GM19023 (cell line): ENCODE data around the gene PRSS57.
"Not testable (repeated sequence)": the region's sequence is repeated elsewhere in the genome, so short reads cannot be mapped to it uniquely, and the experiment has no call there.

ENCODE experiments used
- ATAC-seq: cut with Tn5 transposase; IDR thresholded peaks from one replicate; pipeline ENCODE4 v1.9.1; 2021; ENCODE audit warnings: mild to moderate bottlenecking, moderate library complexity; ENCODE audit not compliant: unreplicated experiment

Gene PRSS57

DNA sequence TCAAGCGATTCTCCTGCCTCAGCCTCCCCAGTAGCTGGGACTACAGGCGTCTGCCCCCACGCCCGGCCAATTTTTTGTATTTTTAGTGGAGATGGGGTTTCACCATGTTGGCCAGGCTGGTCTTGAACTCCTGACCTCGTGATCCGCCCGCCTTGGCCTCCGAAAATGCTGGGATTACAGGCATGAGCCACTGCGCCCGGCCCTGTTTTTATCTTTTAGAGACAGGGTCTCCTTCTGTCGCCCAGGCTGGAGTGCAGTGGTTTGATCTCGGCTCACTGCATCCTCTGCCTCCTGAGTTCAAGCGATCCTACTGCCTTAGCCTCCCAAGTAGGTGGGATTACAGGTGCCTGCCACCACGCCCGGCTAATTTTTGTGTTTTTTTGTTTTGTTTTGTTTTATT lies 3.3 kb upstream of the PRSS57 start:
- ATAC-seq: not testable (repeated sequence)

DNA sequence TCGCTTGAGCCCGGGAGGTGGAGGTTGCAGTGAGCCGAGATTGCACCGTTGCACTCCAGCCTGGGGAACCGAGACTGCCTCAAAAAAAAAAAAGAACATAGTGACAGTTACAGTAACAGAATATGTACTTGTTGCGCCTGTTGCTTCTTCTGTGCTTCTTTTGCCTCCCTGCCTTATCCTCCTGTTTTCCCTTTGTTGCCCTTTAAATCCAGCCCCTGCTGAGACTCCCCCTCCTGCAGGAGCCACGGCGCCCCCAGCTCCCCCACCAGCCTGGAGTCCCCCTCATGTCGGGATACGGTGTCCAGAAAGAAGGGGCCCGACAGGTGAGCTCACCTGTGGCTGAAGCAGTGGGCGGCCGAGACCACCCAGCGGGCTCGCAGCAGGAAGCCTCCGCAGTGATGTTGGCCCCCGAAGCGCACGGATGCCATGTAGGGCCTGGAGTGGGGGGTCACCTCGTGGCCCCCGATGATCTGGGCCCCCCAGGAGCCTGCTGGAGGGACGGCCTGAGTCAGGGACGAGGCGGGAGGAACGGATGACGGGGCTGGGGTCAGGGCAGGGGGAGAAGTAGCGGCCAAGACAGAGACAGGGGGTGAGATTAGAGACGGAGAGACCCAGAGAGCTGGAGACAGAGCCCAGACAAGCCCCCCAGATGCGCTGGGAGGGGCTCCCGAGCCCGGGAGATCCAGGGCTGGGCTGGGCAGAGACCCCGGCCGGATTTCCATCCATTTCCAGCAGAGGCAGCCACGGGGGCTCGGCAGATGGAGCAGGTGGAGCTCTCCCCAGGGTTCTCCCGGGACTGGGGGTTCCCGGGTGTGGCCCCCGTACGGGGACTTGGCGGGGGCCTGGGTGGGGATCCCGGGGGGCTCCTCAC lies 536 bp downstream of the PRSS57 start:
- ATAC-seq: no peak

DNA sequence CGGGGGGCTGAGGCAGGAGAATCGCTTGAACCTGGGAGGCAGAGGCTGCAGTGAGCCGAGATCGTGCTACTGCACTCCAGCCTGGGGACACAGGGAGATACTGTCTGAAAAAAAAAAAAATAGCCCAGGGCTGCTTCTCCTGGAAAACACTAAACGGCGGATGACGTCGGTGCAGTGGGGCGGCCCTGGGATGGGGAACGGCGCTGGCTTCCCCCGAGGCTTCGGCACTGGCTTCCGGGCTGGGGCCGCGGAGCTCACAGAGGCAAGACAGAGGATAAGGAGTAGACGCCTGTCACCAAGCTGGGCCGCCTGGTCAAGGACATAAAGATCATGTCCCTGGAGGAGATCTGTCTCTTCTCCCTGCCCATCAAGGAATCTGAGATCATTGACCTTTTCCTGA lies 5.0 kb downstream of the PRSS57 start:
- ATAC-seq: no peak

DNA sequence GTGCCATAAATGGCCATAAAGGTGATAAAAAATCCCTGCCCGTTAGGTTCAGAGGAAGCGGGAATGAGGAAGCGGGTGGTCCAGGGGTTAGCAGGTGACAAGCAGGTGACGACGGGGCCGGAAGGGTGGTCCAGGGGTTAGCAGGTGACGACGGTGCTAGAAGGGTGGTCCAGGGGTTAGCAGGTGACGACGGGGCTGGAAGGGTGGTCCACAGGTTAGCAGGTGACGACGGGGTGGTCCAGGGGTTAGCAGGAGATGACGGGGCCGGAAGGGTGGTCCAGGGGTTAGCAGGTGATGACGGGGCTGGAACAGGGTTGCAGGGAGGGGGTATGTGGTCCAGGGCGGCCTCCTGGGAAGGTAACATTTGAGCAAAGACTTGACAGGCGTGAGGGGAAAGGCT lies 6.3 kb downstream of the PRSS57 start:
- no peak for ATAC-seq

DNA sequence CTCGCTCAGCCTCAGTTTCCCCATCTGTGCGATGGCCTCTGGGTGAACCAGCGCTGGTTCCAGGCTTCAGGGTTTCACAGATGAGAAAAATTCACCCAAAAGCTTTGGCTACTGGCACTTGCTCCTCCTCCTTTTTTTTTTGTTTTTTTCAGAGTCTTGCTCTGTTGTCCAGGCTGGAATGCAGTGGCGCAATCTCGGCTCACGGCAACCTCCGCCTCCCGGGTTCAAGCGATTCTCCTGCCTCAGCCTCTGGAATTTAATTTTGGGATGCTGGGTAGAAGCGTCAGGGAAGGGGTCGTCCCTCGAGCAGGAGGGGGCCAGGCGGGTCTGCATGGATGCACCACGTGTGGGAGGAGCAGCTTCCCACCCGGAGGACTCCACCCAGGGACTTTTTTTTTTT lies 7.0 kb downstream of the PRSS57 start:
- no peak for ATAC-seq

DNA sequence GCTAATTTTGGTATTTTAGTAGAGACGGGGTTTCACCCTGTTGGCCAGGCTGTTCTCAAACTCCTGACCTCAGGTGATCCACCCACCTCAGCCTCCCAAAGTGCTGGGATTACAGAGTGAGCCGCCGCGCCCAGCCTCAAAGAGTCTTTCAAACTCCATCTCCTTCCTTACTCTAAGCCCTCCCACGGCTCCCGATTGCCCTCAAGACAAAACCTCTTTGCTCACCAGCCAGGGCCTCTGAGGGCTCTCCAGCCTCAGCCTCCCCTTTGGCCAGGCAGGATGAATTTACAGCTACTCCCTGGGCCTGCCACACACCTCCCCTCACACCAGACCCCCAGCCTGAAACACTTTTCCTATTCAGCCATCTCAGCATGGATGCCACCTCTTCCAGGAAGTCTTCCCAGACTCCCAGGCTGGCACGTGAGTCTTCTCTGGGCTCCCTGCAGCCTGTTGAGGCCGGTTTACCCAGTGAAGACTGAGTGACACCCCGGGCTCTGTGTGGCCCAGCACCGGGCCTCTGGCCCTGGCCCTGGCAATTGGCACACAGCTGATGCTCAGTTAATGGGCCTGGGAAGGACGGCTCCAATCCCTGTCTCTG lies 7.6 kb downstream of the PRSS57 start:
- ATAC-seq: no peak

DNA sequence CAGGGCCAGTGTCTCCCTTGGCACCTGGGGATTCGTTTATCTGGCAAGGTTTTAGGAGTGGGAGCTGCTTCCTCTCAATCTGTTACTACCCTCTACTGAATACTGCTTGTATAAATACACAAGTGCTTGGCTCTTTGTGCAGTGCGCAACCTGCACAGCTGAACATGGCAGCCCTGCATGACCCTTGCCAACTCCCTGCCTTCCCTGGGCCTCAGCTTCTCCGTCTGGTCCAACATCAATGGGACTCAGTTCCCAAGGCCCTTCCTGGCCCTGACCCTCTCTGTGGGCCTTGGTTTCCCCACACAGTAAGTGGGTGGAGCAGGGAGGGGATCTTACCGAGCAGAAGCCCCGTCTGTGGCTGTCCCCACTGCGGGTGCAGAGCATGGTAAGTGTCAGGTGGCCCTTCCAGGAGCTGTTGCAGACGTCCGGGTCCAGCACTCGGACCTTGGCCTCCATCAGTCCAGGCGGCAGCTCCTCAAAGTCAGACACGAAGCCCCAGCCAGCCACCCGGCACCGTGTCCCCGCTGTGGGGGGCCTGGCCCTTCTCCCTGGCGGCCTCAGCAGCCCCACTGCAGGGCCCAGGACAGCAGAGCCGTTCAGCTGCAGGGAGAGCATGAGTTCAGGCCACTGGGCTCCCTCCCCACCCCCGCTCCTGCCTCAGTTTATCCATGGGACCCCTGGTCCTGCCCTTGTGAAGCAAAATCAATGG lies 8.5 kb downstream of the PRSS57 start:
- no peak for ATAC-seq

DNA sequence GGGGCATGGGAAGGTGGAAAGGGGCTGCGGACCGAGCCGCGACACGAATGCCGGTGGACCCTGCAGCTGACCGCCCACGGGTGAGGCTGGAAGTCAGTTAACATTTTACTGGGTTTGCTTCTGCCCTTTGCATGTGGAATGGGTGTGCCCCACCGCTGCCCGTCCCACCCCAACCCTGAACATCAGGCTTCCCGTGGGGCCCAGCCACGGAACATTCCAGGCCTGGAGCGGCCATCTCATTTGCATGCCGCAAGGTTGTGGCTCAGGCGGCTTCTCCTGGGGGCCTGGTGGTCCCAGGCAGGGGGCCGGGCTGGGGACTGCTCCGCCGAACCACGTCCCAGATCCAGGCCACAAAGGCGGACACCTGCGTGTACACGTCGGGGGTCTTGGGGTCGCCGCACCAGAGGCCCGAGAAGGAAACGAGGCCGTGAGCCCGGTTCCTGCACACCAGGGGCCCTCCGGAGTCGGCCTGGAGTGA lies 9.8 kb downstream of the PRSS57 start:
- ATAC-seq: no peak

DNA sequence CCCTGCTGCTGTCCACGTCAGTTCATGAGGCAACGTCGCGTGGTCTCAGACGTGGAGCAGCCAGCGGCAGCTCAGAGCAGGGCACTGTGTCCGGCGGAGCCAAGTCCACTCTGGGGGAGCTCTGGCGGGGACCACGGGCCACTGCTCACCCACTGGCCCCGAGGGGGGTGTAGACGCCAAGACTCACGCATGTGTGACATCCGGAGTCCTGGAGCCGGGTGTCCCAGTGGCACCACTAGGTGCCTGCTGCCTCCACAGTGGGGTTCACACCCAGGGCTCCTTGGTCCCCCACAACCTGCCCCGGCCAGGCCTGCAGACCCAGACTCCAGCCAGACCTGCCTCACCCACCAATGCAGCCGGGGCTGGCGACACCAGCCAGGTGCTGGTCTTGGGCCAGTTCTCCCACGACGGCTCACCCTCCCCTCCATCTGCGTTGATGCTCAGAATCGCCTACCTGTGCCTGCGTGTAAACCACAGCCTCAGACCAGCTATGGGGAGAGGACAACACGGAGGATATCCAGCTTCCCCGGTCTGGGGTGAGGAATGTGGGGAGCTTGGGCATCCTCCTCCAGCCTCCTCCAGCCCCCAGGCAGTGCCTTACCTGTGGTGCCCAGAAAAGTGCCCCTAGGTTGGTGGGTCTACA lies 12.5 kb downstream of the PRSS57 start:
- ATAC-seq: no peak

DNA sequence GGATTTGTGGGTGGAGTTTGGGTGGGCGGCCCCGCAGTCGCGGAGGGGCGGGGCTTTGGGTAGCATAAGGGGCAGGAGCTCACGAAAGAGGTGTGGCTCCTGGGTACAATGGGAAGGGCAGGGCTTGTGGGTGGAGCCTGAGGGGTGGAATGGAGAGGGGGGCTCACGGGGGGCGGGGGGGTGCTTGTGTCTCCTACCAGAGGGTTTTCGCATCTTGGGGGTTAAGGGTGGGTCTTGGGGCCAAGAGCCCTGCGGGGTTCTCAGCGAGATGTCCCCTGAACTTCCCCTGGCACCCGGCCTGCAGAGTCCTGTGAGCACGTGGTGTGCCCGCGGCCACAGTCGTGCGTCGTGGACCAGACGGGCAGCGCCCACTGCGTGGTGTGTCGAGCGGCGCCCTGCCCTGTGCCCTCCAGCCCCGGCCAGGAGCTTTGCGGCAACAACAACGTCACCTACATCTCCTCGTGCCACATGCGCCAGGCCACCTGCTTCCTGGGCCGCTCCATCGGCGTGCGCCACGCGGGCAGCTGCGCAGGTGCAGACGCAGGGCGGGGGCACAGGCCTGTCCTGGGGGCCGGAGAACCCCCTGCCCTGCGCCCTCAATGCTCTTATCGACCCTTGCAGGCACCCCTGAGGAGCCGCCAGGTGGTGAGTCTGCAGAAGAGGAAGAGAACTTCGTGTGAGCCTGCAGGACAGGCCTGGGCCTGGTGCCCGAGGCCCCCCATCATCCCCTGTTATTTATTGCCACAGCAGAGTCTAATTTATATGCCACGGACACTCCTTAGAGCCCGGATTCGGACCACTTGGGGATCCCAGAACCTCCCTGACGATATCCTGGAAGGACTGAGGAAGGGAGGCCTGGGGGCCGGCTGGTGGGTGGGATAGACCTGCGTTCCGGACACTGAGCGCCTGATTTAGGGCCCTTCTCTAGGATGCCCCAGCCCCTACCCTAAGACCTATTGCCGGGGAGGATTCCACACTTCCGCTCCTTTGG lies 13.9 kb downstream of the PRSS57 start:
- ATAC-seq: no peak

DNA sequence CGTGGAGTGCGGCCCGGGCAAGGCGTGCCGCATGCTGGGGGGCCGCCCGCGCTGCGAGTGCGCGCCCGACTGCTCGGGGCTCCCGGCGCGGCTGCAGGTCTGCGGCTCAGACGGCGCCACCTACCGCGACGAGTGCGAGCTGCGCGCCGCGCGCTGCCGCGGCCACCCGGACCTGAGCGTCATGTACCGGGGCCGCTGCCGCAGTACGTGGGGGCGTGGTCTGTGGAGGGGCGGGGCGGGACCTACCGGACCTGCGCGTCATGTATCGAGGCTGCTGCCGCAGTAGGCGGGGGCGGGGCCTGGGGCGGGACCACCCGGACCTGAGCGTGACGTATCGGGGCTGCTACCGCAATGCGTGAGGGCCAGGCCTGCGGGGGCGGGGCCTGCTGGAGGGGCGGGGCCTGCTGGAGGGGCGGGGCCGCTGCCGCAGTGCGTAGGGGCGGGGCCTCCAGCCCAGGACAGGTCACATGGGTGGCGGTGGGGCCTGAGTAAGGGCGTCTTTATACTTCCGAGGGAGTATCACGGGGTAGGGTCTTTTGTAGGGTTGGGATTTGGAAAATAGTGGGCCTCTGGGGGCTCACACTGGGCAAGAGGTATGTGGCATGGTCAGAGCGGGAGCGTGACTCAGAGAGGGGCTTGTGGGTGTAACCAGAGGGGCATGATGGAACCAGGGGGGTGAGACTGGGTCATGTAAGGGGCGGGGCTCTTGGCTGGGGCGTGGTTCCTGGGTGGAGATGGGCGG lies 14.8 kb downstream of the PRSS57 start:
- peak; percentile 66 for ATAC-seq

DNA sequence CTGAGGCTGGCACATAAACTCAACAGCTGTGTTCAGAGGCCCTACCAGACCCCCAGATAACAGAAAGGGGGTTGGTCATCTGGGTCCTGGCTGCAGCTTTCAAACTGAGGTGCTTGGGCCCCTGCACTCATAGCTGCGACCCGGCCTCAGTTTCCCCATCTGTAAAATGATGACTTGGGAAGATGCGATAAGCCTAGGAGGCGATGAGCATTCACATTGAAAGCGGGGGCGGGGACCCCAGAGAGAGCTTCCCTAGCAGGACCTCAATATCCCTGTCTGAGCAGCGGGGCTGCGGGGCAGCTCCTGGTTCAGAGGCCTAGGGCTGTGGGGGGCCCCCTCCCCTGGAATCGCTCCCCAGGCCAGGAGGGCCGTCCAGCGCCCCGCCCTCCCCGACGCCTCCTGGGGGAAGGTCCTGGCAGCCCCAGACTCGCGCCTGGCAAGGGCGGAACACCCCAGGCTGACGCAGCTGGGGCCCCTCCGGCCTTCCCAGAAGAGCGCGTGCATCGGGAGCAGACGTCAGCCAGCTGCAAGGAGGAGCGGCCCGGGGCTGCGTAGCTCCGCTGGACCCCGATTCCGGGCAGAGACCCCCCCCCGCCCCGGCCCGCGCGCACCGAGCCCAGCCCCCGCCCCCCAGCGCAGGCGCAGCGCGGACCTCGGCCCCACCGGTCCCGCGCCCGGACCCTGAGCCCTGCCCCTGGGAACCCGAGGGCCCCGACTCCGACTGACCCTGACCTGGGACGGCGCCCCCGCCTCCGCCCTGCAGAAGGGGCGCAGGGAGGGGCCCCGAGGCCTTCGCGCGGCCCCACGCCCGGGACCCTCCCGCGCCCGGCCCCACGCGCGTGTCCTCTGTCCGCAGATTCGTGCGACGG lies 15.6 kb downstream of the PRSS57 start:
- ATAC-seq: no peak

DNA sequence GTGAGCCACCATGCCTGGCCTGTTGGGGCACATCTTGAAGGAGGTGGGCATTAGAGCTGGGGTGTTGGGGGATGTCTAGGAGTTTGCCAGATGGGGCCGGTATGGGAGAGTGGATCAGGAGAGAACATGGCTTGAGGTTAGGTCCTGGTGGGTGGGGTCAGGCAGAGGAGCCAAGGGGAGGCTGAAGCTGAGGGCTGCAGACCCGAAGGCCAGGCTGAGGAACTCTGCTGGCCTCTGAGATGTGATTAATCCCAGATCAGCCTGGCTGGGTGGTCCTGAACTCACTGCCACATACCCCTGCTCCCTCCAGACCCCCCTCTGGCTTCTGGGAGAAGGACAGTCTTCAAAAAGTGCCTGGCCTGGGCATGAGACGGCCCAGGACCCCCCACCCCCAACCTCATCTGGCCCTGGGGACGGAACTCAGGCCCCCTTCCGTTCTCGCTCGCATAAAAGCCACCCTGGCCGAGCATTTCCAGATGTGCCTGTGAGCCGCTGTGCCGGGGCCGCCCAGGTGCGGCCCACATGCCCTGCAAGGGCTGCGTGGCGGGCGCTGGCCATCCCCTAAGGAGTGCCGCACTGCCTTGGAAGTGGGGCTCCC lies 16.4 kb downstream of the PRSS57 start:
- ATAC-seq: no peak

DNA sequence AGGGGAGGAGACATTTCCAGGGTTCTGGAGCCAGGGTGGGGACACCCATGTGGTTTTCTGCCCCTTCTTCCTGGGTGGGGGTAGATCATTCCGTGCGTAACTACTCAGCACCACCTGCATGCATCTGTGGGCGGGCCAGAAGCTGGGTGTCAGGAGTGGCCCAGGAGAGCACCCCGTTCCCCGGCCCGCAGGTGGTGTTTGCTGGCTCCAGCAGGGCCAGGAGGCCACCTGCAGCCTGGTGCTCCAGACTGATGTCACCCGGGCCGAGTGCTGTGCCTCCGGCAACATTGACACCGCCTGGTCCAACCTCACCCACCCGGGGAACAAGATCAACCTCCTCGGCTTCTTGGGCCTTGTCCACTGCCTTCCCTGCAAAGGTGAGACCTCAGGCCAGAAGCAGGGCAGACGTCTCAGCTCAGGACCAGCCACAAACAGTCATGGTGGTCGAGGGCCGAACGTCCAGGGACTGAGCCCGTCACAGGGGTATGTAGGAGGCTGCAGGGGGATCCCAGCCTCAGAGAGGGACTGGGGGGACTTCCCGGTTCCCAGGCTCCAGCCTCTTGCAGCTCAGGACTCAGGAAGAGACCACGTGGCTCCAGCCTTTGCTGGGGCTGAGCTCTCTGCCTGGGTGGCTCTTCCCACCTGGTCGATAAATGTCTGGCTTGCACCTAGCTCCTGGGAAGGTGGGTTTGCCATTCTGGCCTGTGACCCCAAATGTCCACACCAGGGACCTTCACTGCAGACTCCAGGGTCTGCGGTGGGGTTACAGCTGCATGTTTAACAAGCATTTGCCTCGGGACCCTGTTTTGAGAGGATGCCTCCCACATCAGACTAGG lies 17.4 kb downstream of the PRSS57 start:
- ATAC-seq: no peak

DNA sequence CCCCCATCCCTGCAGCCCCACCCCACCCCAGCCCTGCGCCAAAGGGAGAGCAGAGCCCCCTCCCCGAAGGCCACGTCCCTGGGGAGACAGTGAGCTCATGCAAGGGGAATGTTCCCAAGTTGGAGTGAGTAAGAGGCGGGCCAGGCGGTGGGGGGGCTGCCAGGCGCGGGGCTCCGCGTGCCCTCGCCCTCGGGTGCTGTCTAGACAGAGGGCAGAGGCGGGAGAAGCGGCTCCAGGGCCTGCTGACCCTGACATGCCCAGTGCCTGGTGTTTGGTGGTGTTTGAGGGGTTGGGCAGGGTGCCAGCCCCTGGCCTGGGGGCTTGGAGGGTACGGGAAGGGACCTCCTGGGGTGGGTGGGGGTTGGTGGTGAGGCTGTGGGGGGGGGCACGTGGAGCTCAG lies 18.1 kb downstream of the PRSS57 start:
- no peak for ATAC-seq

DNA sequence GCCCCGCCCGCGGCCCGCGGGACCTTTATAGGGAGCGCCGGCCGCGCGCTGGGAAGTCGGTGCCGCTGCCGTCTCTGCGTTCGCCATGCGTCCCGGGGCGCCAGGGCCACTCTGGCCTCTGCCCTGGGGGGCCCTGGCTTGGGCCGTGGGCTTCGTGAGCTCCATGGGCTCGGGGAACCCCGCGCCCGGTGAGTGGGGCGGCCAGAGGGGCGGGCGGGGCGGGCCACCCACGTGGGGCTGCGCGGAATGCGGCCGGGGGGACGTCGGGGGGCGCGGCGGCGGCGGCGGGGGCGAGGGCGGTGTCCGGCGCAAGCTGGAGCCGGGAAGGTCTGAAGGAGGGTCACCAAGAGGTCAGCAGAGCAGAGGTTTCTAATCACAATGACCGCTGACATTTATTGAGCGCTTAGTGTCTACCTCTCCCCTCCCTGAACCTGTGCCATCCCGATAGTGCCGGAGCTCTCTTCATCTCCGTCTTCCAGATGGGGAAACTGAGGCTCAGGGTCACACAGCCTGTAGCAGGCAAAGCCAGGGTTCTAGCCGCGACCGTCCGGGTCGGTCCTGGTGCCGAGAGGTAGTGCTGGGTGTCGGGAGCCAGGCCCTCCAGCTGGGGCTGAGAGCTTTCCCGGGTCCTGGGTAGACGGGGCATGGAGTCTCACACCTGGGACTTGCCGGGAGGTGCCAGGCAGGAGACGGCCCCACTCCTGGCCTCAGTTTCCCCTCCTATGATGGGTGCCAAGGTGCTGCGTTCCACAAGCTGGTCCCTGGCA lies 18.7 kb downstream of the PRSS57 start, which contains the start of gene FSTL3:
Gene FSTL3 (plus strand): TSS at position 54 of the 767 bp plus-strand sequence. CDS start 32 bp downstream, at position 86.
- no peak for ATAC-seq
